GM23338 (cell line): ENCODE measurements around the gene ATP9A. TPM values are rescaled to one million over a fixed set of nuclear protein-coding genes. Genes with fewer than 3 reads are reported as not detected.

ENCODE experiments used
- ATAC-seq: fragments of 200-7000 bp; cut with Tn5 transposase; 3 replicates; pipeline ENCODE4 v1.9.1; 2020
- DNase-seq: peaks from one replicate; pipeline ENCODE4 v3.0.0-alpha.2; 2015; ENCODE audit warnings: low spot score
- H2AFZ ChIP-seq: fragments of 200-600 bp; sonication (generic); 2 replicates; pipeline ENCODE4 v1.8.0; 2016; ENCODE audit warnings: antibody characterized with exemption, mild to moderate bottlenecking, moderate library complexity
- H3F3A ChIP-seq: fragments of 200-600 bp; sonication (generic); replicated peaks from 2 replicates; pipeline ENCODE4 v1.8.0; 2017; ENCODE audit warnings: antibody characterized with exemption, mixed run types, low read depth
- H3K27ac ChIP-seq: fragments of 200-600 bp; sonication (generic); 2 replicates; pipeline ENCODE4 v1.6.1; 2016; ENCODE audit warnings: low read depth
- H3K27me3 ChIP-seq: fragments of 200-600 bp; sonication (generic); 2 replicates; pipeline ENCODE4 v1.8.0; 2016; ENCODE audit warnings: mild to moderate bottlenecking, mixed run types, moderate library complexity; ENCODE audit not compliant: insufficient read depth
- H3K36me3 ChIP-seq: fragments of 200-600 bp; sonication (generic); 2 replicates; pipeline ENCODE4 v1.8.0; 2016; ENCODE audit warnings: mild to moderate bottlenecking; ENCODE audit not compliant: insufficient read depth
- H3K4me1 ChIP-seq: fragments of 200-600 bp; sonication (generic); 2 replicates; pipeline ENCODE4 v1.8.0; 2016; ENCODE audit warnings: mild to moderate bottlenecking, moderate library complexity; ENCODE audit not compliant: insufficient read depth
- H3K4me2 ChIP-seq: fragments of 200-600 bp; sonication (generic); 2 replicates; pipeline ENCODE4 v1.7.1; 2017; ENCODE audit warnings: mixed run types
- H3K4me3 ChIP-seq: fragments of 200-600 bp; sonication (generic); 2 replicates; pipeline ENCODE4 v1.6.1; 2016; ENCODE audit warnings: mixed run types
- H3K79me2 ChIP-seq: fragments of 200-600 bp; sonication (generic); replicated peaks from 2 replicates; pipeline ENCODE4 v1.8.0; 2017; ENCODE audit warnings: mild to moderate bottlenecking; ENCODE audit not compliant: insufficient read depth
- H3K9me2 ChIP-seq: fragments of 200-600 bp; sonication (generic); 2 replicates; pipeline ENCODE4 v1.8.0; 2017; ENCODE audit not compliant: insufficient read depth
- H4K20me1 ChIP-seq: fragments of 200-600 bp; sonication (generic); replicated peaks from 2 replicates; pipeline ENCODE4 v1.8.0; 2017; ENCODE audit warnings: mild to moderate bottlenecking; ENCODE audit not compliant: insufficient read depth
- H3K27ac Mint-ChIP-seq: 2 replicates; pipeline ENCODE4 v1.8.0; 2020; ENCODE audit warnings: inconsistent platforms, mild to moderate bottlenecking, moderate library complexity, mixed read lengths
- H3K27me3 Mint-ChIP-seq: 3 replicates; pipeline ENCODE4 v1.8.0; 2022; ENCODE audit warnings: low read depth, mild to moderate bottlenecking, moderate library complexity, mixed read lengths, inconsistent platforms; ENCODE audit not compliant: insufficient read depth, poor library complexity
- H3K36me3 Mint-ChIP-seq: 3 replicates; pipeline ENCODE4 v1.8.0; 2021; ENCODE audit warnings: low read depth, mild to moderate bottlenecking, inconsistent platforms, moderate library complexity, mixed read lengths
- H3K4me1 Mint-ChIP-seq: 3 replicates; pipeline ENCODE4 v1.8.0; 2020; ENCODE audit warnings: mild to moderate bottlenecking, inconsistent platforms, mixed read lengths
- H3K4me3 Mint-ChIP-seq: 3 replicates; pipeline ENCODE4 v1.8.0; 2021; ENCODE audit warnings: moderate library complexity, mild to moderate bottlenecking, inconsistent platforms, mixed read lengths
- H3K9me3 Mint-ChIP-seq: 3 replicates; pipeline ENCODE4 v1.8.0; 2020; ENCODE audit warnings: moderate library complexity, mild to moderate bottlenecking, inconsistent platforms, mixed read lengths
- CREB1 ChIP-seq: fragments of 250-450 bp; sonication (Bioruptor Pico); IDR thresholded peaks from 2 replicates; pipeline ENCODE4 v1.5.0; 2020; ENCODE audit warnings: low read depth, mild to moderate bottlenecking, moderate library complexity
- CTCF ChIP-seq, 2 experiments: fragments of 200-600 bp in 1 of 2; sonication (generic) in 1 of 2; conservative IDR thresholded peaks; 2 replicates each; pipeline versions ENCODE4 v1.5.1 to v1.6.1; 2016 to 2017; ENCODE audit warnings: antibody characterized with exemption in 2 of 2, low read depth in 2 of 2, mild to moderate bottlenecking in 2 of 2, moderate library complexity in 1 of 2
- JUNB ChIP-seq: IDR thresholded peaks from one replicate; pipeline ENCODE4 v1.6.1; 2016; ENCODE audit warnings: antibody characterized with exemption; ENCODE audit not compliant: unreplicated experiment
- NANOG ChIP-seq: IDR thresholded peaks from 2 replicates; pipeline ENCODE4 v1.6.1; 2016; ENCODE audit warnings: antibody characterized with exemption, borderline replicate concordance
- POLR2AphosphoS5 ChIP-seq: IDR thresholded peaks from 2 replicates; pipeline ENCODE4 v1.6.1; 2016; ENCODE audit warnings: antibody characterized with exemption, low read depth
- REST ChIP-seq: IDR thresholded peaks from one replicate; pipeline ENCODE4 v1.6.1; 2018; ENCODE audit warnings: antibody characterized with exemption; ENCODE audit not compliant: unreplicated experiment
- STAT1 ChIP-seq: IDR thresholded peaks from one replicate; pipeline ENCODE4 v1.6.1; 2016; ENCODE audit warnings: antibody characterized with exemption; ENCODE audit not compliant: unreplicated experiment
- ZNF331 ChIP-seq: fragments of 250-450 bp; sonication (Bioruptor Pico); IDR thresholded peaks from 2 replicates; pipeline ENCODE4 v1.5.0; 2020; ENCODE audit warnings: low read depth, mild to moderate bottlenecking, moderate library complexity
- ZNF462 ChIP-seq: fragments of 250-450 bp; sonication (Bioruptor Pico); IDR thresholded peaks from 2 replicates; pipeline ENCODE4 v1.5.0; 2020; ENCODE audit warnings: mild to moderate bottlenecking, moderate library complexity
- polyA plus RNA-seq: library from polyadenylated mRNA; unstranded; fragments of >200 nt; fragmentation: Nextera tagmentation; extraction: Ambion mirVana; gene quantifications from 2 replicates; pipeline ENCODE4 v1.2.1, GENCODE V29; 2016
- total RNA-seq: library from RNA; depleted of rRNA; stranded (reverse); fragments of >200 nt; shearing (Covaris generic); gene quantifications from 2 replicates; pipeline ENCODE4 v1.2.3, GENCODE V29; 2014

Gene ATP9A
- total and polyA plus RNA-seq, 2 experiments from 2014 or later: 0.94 to 5.9 TPM

GRCh38 chr20:51610111-51610510 is 158.1 kb downstream of the ATP9A start (continued):
- no peak for TF ChIP-seq REST
- TF ChIP-seq STAT1: no peak
- no peak for TF ChIP-seq ZNF331 (CRISPR knock-in tag)
- no peak for TF ChIP-seq CTCF (conservative IDR thresholded peaks at IDR 0.05; ENCODE audit: low read depth in 2 of 2)

GRCh38 chr20:51609251-51609650 is 158.9 kb downstream of the ATP9A start:
- no peak overlapping the region for H3K4me3 Mint-ChIP-seq
- peaks cover 5% of the 10 kb centered on the region for H3K27me3 Mint-ChIP-seq
- no peaks in the 10 kb centered on the region for H3K9me2 ChIP-seq
- H3K36me3 ChIP-seq: no peaks in the 10 kb centered on the region
- H2AFZ ChIP-seq: no peak overlapping the region
- no peaks in the 10 kb centered on the region for H4K20me1 ChIP-seq
- no peak for TF ChIP-seq NANOG
- no peak for TF ChIP-seq CREB1 (CRISPR knock-in tag)
- no peak for TF ChIP-seq STAT1
- no peak for TF ChIP-seq POLR2AphosphoS5
- no peak for TF ChIP-seq REST
- no peak for TF ChIP-seq ZNF331 (CRISPR knock-in tag)
- no peak for TF ChIP-seq JUNB
- TF ChIP-seq ZNF462 (CRISPR knock-in tag): no peak
- H3K36me3 Mint-ChIP-seq: no peaks in the 10 kb centered on the region
- no peaks in the 10 kb centered on the region for H3K4me1 ChIP-seq
- ATAC-seq (no peak), DNase-seq (no peak)
- H3F3A ChIP-seq: no peaks in the 10 kb centered on the region
- no peaks in the 10 kb centered on the region for H3K9me3 Mint-ChIP-seq
- H3K27me3 ChIP-seq: no peaks in the 10 kb centered on the region
- H3K4me1 Mint-ChIP-seq: peaks cover 4% of the 10 kb centered on the region
- no peak overlapping the region; the same call in 1 of the 2 replicates for H3K27ac Mint-ChIP-seq
- no peak overlapping the region for H3K27ac ChIP-seq
- no peaks in the 10 kb centered on the region for H3K79me2 ChIP-seq
- no peak overlapping the region for H3K4me3 ChIP-seq
- H3K4me2 ChIP-seq: no peak overlapping the region
